Transverse colon (tissue), 3 donors: ENCODE results near the gene OR4D1.

Experiments
- EP300 ChIP-seq: sonication (generic); formaldehyde crosslinking; IDR thresholded peaks from one replicate; pipeline ENCODE4 v1.6.1; 2017; ENCODE audit warnings: antibody characterized with exemption, low read depth
- POLR2A ChIP-seq: fragments of 450-650 bp; IDR thresholded peaks from one replicate; pipeline ENCODE4 v1.6.1; 2016; ENCODE audit warnings: antibody characterized with exemption, mild to moderate bottlenecking, moderate library complexity
- TF ChIP-seq, protein P1 (sequence below), 5 experiments: fragments of 200-600 bp in 3 of 5; fragments of 450-650 bp in 2 of 5; sonication (generic) in 3 of 5; IDR thresholded peaks; 1 replicate in 2 of 5; 2 replicates in 3 of 5; pipeline ENCODE4 v1.5.1; 2016 to 2017; ENCODE audit warnings: antibody characterized with exemption in 5 of 5, inconsistent platforms in 3 of 5, mild to moderate bottlenecking in 2 of 5, moderate library complexity in 1 of 5

- TF ChIP-seq POLR2A (no peak), EP300 (no peak)
- TF ChIP-seq, protein P1, sequence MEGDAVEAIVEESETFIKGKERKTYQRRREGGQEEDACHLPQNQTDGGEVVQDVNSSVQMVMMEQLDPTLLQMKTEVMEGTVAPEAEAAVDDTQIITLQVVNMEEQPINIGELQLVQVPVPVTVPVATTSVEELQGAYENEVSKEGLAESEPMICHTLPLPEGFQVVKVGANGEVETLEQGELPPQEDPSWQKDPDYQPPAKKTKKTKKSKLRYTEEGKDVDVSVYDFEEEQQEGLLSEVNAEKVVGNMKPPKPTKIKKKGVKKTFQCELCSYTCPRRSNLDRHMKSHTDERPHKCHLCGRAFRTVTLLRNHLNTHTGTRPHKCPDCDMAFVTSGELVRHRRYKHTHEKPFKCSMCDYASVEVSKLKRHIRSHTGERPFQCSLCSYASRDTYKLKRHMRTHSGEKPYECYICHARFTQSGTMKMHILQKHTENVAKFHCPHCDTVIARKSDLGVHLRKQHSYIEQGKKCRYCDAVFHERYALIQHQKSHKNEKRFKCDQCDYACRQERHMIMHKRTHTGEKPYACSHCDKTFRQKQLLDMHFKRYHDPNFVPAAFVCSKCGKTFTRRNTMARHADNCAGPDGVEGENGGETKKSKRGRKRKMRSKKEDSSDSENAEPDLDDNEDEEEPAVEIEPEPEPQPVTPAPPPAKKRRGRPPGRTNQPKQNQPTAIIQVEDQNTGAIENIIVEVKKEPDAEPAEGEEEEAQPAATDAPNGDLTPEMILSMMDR (IDR thresholded peaks at IDR 0.05), result no peak
Observed at GRCh38 chr17:58127846-58128245, 20.3 kb upstream of the OR4D1 start.
